HG02642 (cell line): ENCODE measurements around the gene KBTBD3.
"Not testable (repeated sequence)": the region's sequence is repeated elsewhere in the genome, so short reads cannot be mapped to it uniquely, and the experiment has no call there.

Source experiments
- ATAC-seq: cut with Tn5 transposase; IDR thresholded peaks from one replicate; pipeline ENCODE4 v1.9.1; 2021; ENCODE audit warnings: mild to moderate bottlenecking; ENCODE audit not compliant: unreplicated experiment, poor library complexity

The KBTBD3 gene

DNA sequence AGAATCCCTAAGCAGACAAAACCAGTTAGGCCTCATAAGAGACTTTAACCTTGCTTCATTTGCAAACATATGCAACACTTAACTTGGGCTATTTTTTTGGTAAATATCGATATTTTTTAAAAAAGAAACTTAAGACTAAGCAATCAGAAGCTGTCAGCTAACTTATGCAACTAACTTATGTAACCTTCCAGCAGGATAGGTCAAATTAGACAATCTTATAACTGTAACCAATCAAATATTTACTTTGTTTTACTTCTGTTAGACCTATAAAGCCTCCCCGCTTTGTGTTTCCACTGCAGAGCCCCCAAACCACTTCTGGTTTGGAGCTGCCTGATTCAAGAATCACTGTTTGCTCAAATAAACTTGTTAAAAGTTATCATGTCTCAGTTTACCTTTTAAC lies 63.1 kb downstream of the KBTBD3 start:
- ATAC-seq, result no peak

DNA sequence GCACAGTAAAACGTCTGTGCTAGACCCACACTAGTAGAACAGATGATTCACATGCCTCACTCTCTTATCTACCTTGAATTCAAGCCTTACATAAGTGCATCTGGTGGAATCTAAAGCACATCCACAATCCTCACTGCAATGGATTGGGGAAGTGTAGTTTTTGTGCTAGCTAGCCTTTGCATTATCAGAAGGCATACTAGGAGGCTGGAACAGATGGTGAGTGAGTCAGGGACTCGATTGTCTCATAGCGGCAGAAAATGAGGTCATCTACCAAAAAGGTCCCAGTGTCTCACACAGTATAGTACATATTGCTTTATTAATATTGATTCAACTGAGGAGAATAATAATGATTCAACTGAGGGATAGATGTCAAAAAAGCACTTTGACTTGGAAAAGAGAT lies 64.4 kb downstream of the KBTBD3 start:
- no peak for ATAC-seq

DNA sequence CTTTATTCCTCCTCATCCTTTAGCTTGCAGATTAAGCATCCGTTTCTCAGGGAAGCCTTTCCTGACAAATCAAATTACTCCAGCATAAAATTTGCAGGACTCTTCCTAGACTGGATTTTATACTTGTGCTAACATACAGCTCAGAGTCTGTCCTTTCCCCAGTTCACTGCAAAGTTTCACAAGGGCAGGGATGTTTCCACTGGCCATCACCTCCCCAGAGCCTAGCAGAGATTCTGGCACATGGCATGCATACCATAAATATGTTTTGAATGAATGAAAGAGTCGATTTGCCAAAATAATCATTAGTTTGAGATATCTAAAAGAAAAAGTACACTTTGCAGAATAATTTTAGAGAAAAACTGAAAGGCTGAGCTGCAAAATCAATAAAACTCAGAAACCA lies 65.7 kb downstream of the KBTBD3 start:
- no peak for ATAC-seq

DNA sequence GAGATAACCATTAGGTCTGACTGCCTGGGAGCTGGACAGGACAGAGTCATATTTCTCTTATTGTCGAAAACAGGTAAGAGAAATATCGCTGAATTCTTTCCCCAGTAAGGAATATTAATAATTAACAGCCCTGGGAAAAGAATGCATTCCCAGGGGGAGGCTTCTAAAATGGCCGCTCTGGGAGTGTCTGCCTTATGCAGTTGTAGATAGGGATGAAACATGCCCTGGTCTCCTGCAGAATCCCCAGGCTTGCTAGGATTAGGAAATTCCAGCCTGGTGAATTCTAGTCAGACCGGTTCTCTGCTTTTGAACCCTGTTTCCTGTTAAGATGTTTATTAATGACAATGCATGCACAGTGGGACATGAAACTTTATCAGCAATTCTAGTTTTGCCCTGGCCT lies 74.1 kb downstream of the KBTBD3 start:
- not testable (repeated sequence) for ATAC-seq

DNA sequence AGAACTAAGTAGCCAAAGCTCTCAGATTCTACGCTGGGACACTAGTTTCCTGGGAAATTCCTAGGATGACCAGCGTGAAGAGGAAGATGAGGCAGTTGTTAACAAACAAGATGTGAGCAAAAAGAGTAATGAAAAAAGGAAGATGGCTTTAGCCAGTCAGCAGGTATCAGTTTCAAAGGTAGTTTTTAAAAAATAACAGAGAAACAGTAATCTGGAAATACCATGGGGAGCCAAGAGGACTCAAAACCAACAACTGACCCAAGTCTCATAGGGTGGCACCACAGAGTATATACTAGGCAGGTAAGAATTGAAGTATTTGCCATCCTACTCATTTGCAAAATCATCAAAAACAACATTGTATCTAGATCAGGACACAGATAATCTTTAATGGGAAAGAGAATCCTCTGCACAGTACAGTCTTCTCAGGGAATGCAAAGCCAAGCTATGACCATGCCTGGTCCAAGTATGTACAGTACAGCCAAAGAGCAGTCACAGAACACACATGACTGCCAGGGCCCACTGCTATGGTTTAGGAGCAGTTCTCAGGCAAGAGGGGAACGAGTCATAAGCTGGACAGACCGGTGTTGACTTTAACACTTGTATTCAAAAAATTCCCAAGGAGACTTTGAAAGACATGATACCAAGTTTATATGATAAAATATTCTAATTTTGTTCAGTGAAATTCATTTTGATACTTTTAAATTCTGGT lies 75.7 kb downstream of the KBTBD3 start:
- no peak for ATAC-seq
